Mesodermal cell (in vitro differentiated cells): ENCODE results near the gene ILK.

Experiments
- H3K27ac ChIP-seq: 2 replicates; pipeline ENCODE4 v1.7.0; 2013; ENCODE audit warnings: mild to moderate bottlenecking, low read depth, low read length, moderate library complexity; ENCODE audit not compliant: severe bottlenecking
- H3K36me3 ChIP-seq: 2 replicates; pipeline ENCODE4 v1.7.1; 2013; ENCODE audit warnings: mild to moderate bottlenecking, low read length, moderate library complexity; ENCODE audit not compliant: control insufficient read depth, insufficient read depth
- H3K4me1 ChIP-seq: one replicate; pipeline ENCODE4 v1.7.1; 2013; ENCODE audit warnings: mild to moderate bottlenecking, low read length; ENCODE audit not compliant: insufficient read depth, control insufficient read depth, poor library complexity, severe bottlenecking
- H3K4me3 ChIP-seq: 2 replicates; pipeline ENCODE4 v1.7.0; 2013; ENCODE audit warnings: low read length, control low read depth, mild to moderate bottlenecking; ENCODE audit not compliant: insufficient read depth, poor library complexity, severe bottlenecking; ENCODE audit errors: extremely low read depth
- H3K9me3 ChIP-seq: 2 replicates; pipeline ENCODE4 v1.7.1; 2013; ENCODE audit warnings: mild to moderate bottlenecking, low read length, moderate library complexity; ENCODE audit not compliant: control insufficient read depth
- WGBS, 2 experiments: methylation state at CpG; one replicate each; pipeline ENCODE4 v1.1.5; 2013; ENCODE audit warnings: missing lambda C conversion rate in 2 of 2; ENCODE audit not compliant: insufficient coverage in 2 of 2; 5-methylcytosine and 5-hydroxymethylcytosine counted together

The ILK gene

DNA sequence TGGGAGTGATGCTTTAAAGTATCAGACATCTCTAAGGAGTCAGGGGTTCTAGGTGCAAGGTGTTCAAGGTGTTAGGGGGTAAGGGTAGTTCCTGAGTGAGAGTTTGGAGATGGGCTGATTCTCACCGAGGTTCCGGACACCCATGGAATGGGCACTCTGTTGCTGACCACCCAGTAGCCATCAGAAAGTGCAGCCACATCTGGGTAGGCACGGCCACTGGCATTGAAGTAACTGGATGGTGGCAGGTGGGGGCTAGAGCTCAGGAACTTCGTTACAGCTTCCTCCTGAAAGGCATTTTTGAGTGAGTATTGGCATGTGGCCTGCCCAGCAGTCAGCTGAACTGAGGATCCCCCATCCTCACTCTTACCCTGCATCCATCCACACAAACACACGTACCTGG is 11.5 kb downstream of the ILK start:
- H3K27ac ChIP-seq = no peak overlapping the region
- H3K4me3 ChIP-seq = no peak overlapping the region
- H3K36me3 ChIP-seq = peaks cover 43% of the 10 kb centered on the region
- H3K4me1 ChIP-seq = peaks cover 35% of the 10 kb centered on the region
- H3K9me3 ChIP-seq = no peaks in the 10 kb centered on the region
- 100% methylated on average over 3 to 4 of the region's 5 CpGs for WGBS, 2 experiments

GRCh38 chr11:6615882-6616585 is 12.5 kb downstream of the ILK start:
- H3K36me3 ChIP-seq = peaks cover 33% of the 10 kb centered on the region
- no peak overlapping the region for H3K27ac ChIP-seq
- 86 to 91% methylated on average over 7 to 8 of the region's 9 CpGs for WGBS, 2 experiments

GRCh38 chr11:6616596-6617250 is 13.1 kb downstream of the ILK start:
- no peak overlapping the region for H3K4me3 ChIP-seq
- H3K36me3 ChIP-seq = peaks cover 27% of the 10 kb centered on the region
- peaks cover 25% of the 10 kb centered on the region for H3K4me1 ChIP-seq
- WGBS, 2 experiments = 93 to 94% methylated on average over 13 of the region's 14 CpGs
- no peak overlapping the region for H3K27ac ChIP-seq
- no peaks in the 10 kb centered on the region for H3K9me3 ChIP-seq

More at GRCh38 chr11:6615882-6616585, 12.5 kb downstream of the ILK start:
- no peak overlapping the region for H3K4me3 ChIP-seq
- H3K9me3 ChIP-seq = no peaks in the 10 kb centered on the region
- peaks cover 27% of the 10 kb centered on the region for H3K4me1 ChIP-seq

GRCh38 chr11:6617315-6617781 is 13.8 kb downstream of the ILK start:
- Histone ChIP-seq H3K36me3 (peaks cover 27% of the 10 kb centered on the region), H3K4me3 (no peak overlapping the region), H3K27ac (peak overlapping the region; percentile 81), H3K9me3 (no peaks in the 10 kb centered on the region), H3K4me1 (peaks cover 25% of the 10 kb centered on the region)
- 97 to 98% methylated on average over 5 of the region's 5 CpGs for WGBS, 2 experiments

GRCh38 chr11:6618117-6619003 is 14.8 kb downstream of the ILK start:
- H3K36me3 ChIP-seq = peaks cover 35% of the 10 kb centered on the region
- peak overlapping the region; percentile 81 for H3K27ac ChIP-seq
- 61 to 66% methylated on average over 11 to 12 of the region's 15 CpGs for WGBS, 2 experiments

GRCh38 chr11:6619004-6619745 is 15.6 kb downstream of the ILK start, which contains the start of gene TPP1:
Gene TPP1, minus strand, starts transcription at chr11:6619422. Its CDS starts 22 bp downstream, at chr11:6619400.
- Histone ChIP-seq H3K4me3 (peak within 1 kb of the TSS; percentile 71), H3K27ac (peak within 1 kb of the TSS; percentile 81), H3K4me1 (peaks cover 17% of the 10 kb centered on the region), H3K36me3 (peaks cover 41% of the 10 kb centered on the region), H3K9me3 (no peaks in the 10 kb centered on the region)
- WGBS, 2 experiments = 0 to 1% methylated on average over 12 to 15 of the region's 16 CpGs

More at GRCh38 chr11:6618117-6619003, 14.8 kb downstream of the ILK start:
- Histone ChIP-seq H3K4me1 (peaks cover 17% of the 10 kb centered on the region), H3K4me3 (peak overlapping the region; percentile 71), H3K9me3 (no peaks in the 10 kb centered on the region)

GRCh38 chr11:6620636-6621035 is 17.1 kb downstream of the ILK start:
- WGBS, 2 experiments = 100% methylated on average over 1 of the region's 1 CpG
- Histone ChIP-seq H3K36me3 (peaks cover 35% of the 10 kb centered on the region), H3K27ac (no peak overlapping the region), H3K4me3 (no peak overlapping the region), H3K9me3 (no peaks in the 10 kb centered on the region), H3K4me1 (peaks cover 17% of the 10 kb centered on the region)

DNA sequence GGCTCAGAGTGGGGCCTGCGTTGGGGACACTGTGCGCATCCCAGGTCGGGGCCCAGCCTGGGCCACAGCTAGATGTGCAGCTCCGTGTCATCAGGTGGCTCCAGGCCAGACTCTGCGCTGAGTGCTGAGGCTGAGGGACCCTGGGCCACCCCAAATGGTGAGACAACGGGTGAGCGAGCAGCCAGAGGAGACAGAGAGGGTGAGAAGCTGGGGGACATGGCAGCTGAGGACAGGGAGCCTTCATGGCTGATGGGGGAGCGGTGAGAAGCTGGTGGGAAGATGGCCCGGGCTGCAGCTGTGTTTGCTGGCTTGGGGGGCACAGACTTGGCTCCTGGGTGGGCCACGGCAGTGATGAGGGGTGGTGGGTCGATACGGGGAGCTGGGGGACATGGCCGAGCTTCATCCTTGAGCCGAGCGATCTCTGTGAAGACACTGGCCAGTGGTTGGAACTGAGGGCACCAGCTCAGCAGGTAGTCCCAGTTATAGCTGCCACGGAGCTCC is 18.2 kb downstream of the ILK start:
- peaks cover 41% of the 10 kb centered on the region for H3K36me3 ChIP-seq
- H3K4me3 ChIP-seq = no peak overlapping the region
- H3K4me1 ChIP-seq = peaks cover 17% of the 10 kb centered on the region
- 93 to 97% methylated on average over 15 to 16 of the region's 16 CpGs for WGBS, 2 experiments
- no peaks in the 10 kb centered on the region for H3K9me3 ChIP-seq
- H3K27ac ChIP-seq = no peak overlapping the region

GRCh38 chr11:6622261-6623171 is 18.9 kb downstream of the ILK start:
- no peak overlapping the region for H3K4me3 ChIP-seq
- H3K27ac ChIP-seq = no peak overlapping the region
- H3K9me3 ChIP-seq = no peaks in the 10 kb centered on the region
- WGBS, 2 experiments = 92 to 94% methylated on average over 17 to 19 of the region's 24 CpGs
- H3K4me1 ChIP-seq = peaks cover 10% of the 10 kb centered on the region
- H3K36me3 ChIP-seq = peaks cover 44% of the 10 kb centered on the region
